ENCODE results near the gene NSG1.

GRCh38 chr4:4344915-4345527 is 41.9 kb upstream of the NSG1 start:
- TF ChIP-seq CTCF (IDR thresholded peaks at IDR 0.05): no peak
- TF ChIP-seq POLR2A (IDR thresholded peaks at IDR 0.05): no peak
